Measurements from ENCODE around the gene SPATA17. TPM values are rescaled to one million over a fixed set of nuclear protein-coding genes. Genes with fewer than 3 reads are reported as not detected.
"Not testable (repeated sequence)": the region's sequence is repeated elsewhere in the genome, so short reads cannot be mapped to it uniquely, and the experiment has no call there.

Gene SPATA17, protein sequence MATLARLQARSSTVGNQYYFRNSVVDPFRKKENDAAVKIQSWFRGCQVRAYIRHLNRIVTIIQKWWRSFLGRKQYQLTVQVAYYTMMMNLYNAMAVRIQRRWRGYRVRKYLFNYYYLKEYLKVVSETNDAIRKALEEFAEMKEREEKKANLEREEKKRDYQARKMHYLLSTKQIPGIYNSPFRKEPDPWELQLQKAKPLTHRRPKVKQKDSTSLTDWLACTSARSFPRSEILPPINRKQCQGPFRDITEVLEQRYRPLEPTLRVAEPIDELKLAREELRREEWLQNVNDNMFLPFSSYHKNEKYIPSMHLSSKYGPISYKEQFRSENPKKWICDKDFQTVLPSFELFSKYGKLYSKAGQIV
- polyA plus RNA-seq, result 3.1 and 6.0 TPM in 2 replicates
- 5.4 and 6.6 TPM in 2 replicates for polyA minus RNA-seq

DNA sequence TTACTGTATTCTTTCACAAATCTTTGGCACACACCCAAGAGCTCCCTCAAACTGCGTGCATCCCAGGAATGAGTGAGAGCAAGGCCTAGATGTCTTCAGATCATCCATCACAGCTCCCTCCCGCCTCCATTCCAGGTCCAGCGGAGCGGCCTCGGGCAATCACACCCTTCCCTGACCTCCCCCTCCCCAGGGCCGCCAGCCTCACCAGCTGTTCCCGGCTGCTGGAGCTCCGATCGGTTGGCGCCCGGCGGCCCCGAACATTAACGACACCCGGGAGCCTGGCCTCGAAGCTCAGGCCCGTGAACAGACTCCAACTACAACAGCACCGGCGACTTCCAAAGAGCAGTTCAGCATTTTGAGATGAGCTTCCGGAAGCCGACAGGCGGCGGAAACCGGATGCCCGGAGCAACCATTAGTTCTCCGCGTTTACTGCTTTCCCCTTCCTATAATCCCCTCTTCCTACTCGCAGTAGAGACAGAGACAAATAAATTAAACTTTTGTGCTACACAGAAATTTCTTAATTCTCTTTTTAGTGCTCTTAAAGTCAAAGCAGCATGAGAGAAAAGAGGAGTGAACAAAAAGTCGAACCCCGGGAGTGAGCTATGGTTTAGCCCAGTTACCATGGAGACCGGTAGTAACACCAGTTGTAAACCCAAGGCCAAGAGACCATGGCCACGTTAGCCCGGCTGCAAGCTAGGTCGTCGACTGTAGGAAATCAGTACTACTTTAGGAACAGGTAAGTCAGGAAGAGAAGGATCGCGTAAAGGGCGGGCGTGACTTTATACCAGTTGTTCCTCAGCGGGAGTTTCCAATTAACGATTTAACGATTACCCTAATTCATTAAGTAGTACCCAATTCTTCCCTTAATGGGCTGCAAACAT, at the start of gene SPATA17, which contains the start of gene GPATCH2:
TSS of gene SPATA17 (plus strand) at position 634 of the 881 bp plus-strand sequence. CDS start at position 669, 35 bp downstream.
TSS of gene GPATCH2 (minus strand) at position 380 of the 881 bp plus-strand sequence. CDS start at position 261, 119 bp downstream.
- H2AFZ ChIP-seq (ENCODE audit: low read depth, low read length), result peak within 1 kb of the TSS; percentile 91
- no peaks in the 10 kb centered on the region for H3F3A ChIP-seq (ENCODE audit: insufficient read depth, low read length, poor library complexity, severe bottlenecking)

DNA sequence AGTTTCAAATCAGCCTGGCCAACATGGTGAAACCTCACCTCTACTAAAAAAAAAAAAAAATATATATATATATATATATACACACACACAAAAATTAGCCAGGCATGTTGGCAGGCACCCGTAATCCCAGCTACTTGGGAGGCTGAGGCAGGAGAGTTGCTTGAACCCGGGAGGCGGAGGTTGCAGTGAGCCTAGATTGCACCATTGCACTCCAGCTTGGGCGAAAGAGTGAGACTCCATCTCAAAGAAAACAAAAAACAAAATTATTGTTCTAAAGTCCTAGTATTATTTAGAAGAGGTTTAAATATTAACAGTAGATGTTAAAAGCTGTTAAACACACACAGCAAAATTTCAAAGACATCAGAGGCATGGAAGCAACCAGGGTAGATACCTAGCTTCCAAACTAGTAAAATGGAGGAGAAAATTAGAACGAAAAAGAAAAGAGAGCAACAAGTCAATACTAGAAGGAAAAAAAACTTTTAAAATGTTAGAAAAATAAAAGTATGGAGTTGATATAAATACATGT, 46.8 kb upstream of the SPATA17 start:
- not testable (repeated sequence) for H3K27ac ChIP-seq (ENCODE audit: low read length); H3K9ac ChIP-seq (ENCODE audit: low read length); H3K9me3 ChIP-seq (ENCODE audit: low read length); H4K20me1 ChIP-seq (ENCODE audit: insufficient read depth); H3K27me3 ChIP-seq (ENCODE audit: insufficient read depth, low read depth, low read length); H3K79me2 ChIP-seq (replicated peaks; ENCODE audit: insufficient read depth, low read length); H3K4me2 ChIP-seq (ENCODE audit: low read length); H2AFZ ChIP-seq (ENCODE audit: low read depth, low read length); H3F3A ChIP-seq (ENCODE audit: insufficient read depth, low read length, poor library complexity, severe bottlenecking); H3K4me3 ChIP-seq (ENCODE audit: low read length); H3K36me3 ChIP-seq (ENCODE audit: insufficient read depth, low read length); H3K9me2 ChIP-seq (ENCODE audit: insufficient read depth, low read length)

More for the DNA sequence above, at the start of gene SPATA17, which contains the start of gene GPATCH2:
- Histone ChIP-seq H4K20me1 (ENCODE audit: insufficient read depth) (no peaks in the 10 kb centered on the region), H3K9me3 (ENCODE audit: low read length) (no peaks in the 10 kb centered on the region), H3K27ac (ENCODE audit: low read length) (peak within 1 kb of the TSS; percentile 78), H3K36me3 (ENCODE audit: insufficient read depth, low read length) (no peaks in the 10 kb centered on the region), H3K4me3 (ENCODE audit: low read length) (peak within 1 kb of the TSS; percentile 78), H3K27me3 (ENCODE audit: insufficient read depth, low read depth, low read length) (no peaks in the 10 kb centered on the region), H3K9ac (ENCODE audit: low read length) (peak within 1 kb of the TSS; percentile 78), H3K9me2 (ENCODE audit: insufficient read depth, low read length) (no peaks in the 10 kb centered on the region), H3K4me2 (ENCODE audit: low read length) (peak within 1 kb of the TSS; percentile 93), H3K79me2 (replicated peaks; ENCODE audit: insufficient read depth, low read length) (peaks cover 45% of the 10 kb centered on the region)
- TF ChIP-seq MXI1 (conservative IDR thresholded peaks at IDR 0.05; ENCODE audit: poor library complexity, severe bottlenecking) (peak; percentile 90), TAF1 (IDR thresholded peaks at IDR 0.05; ENCODE audit: low read depth) (peak; percentile 60), RAD21 (conservative IDR thresholded peaks at IDR 0.05) (peak; percentile 53), SMC3 (conservative IDR thresholded peaks at IDR 0.05; ENCODE audit: poor library complexity) (peak; percentile 55), EP300 (conservative IDR thresholded peaks at IDR 0.05; ENCODE audit: poor library complexity, severe bottlenecking) (peak; percentile 49), EZH2 (IDR thresholded peaks at IDR 0.05; ENCODE audit: borderline replicate concordance, insufficient read depth, low read length, poor library complexity, severe bottlenecking) (no peak), POLR2AphosphoS5 (IDR thresholded peaks at IDR 0.05) (peak; percentile 75)
- TF ChIP-seq, protein P1, sequence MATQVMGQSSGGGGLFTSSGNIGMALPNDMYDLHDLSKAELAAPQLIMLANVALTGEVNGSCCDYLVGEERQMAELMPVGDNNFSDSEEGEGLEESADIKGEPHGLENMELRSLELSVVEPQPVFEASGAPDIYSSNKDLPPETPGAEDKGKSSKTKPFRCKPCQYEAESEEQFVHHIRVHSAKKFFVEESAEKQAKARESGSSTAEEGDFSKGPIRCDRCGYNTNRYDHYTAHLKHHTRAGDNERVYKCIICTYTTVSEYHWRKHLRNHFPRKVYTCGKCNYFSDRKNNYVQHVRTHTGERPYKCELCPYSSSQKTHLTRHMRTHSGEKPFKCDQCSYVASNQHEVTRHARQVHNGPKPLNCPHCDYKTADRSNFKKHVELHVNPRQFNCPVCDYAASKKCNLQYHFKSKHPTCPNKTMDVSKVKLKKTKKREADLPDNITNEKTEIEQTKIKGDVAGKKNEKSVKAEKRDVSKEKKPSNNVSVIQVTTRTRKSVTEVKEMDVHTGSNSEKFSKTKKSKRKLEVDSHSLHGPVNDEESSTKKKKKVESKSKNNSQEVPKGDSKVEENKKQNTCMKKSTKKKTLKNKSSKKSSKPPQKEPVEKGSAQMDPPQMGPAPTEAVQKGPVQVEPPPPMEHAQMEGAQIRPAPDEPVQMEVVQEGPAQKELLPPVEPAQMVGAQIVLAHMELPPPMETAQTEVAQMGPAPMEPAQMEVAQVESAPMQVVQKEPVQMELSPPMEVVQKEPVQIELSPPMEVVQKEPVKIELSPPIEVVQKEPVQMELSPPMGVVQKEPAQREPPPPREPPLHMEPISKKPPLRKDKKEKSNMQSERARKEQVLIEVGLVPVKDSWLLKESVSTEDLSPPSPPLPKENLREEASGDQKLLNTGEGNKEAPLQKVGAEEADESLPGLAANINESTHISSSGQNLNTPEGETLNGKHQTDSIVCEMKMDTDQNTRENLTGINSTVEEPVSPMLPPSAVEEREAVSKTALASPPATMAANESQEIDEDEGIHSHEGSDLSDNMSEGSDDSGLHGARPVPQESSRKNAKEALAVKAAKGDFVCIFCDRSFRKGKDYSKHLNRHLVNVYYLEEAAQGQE (IDR thresholded peaks at IDR 0.05; ENCODE audit: borderline replicate concordance), result no peak
- TF ChIP-seq, protein P2, sequence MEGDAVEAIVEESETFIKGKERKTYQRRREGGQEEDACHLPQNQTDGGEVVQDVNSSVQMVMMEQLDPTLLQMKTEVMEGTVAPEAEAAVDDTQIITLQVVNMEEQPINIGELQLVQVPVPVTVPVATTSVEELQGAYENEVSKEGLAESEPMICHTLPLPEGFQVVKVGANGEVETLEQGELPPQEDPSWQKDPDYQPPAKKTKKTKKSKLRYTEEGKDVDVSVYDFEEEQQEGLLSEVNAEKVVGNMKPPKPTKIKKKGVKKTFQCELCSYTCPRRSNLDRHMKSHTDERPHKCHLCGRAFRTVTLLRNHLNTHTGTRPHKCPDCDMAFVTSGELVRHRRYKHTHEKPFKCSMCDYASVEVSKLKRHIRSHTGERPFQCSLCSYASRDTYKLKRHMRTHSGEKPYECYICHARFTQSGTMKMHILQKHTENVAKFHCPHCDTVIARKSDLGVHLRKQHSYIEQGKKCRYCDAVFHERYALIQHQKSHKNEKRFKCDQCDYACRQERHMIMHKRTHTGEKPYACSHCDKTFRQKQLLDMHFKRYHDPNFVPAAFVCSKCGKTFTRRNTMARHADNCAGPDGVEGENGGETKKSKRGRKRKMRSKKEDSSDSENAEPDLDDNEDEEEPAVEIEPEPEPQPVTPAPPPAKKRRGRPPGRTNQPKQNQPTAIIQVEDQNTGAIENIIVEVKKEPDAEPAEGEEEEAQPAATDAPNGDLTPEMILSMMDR (IDR thresholded peaks at IDR 0.05; ENCODE audit: poor library complexity, severe bottlenecking), result peak; percentile 69

All from neural cell (in vitro differentiated cells).